Measurements from ENCODE around the gene EHBP1L1. TPM values are rescaled to one million over a fixed set of nuclear protein-coding genes. Genes with fewer than 3 reads are reported as not detected.

Gene EHBP1L1
- total and polyA plus RNA-seq, 2 of the 13 experiments (the other 11 are each of a cell fraction or from before 2014, with no cell fraction given), result 8.3 to 10.6 TPM

- TF ChIP-seq ZNF234 (CRISPR knock-in tag; conservative IDR thresholded peaks at IDR 0.05) (no peak), GZF1 (CRISPR knock-in tag; IDR thresholded peaks at IDR 0.05) (no peak), ATF4 (CRISPR knock-in tag; IDR thresholded peaks at IDR 0.05) (0 out of 4 replicates have a peak, but pooled peaks of 1 of the 2 experiments have one; percentile 29), BHLHE40 (IDR thresholded peaks at IDR 0.05; ENCODE audit: low read length) (no peak), ZFP82 (CRISPR knock-in tag; IDR thresholded peaks at IDR 0.05; ENCODE audit: borderline replicate concordance) (peak; percentile 81; the same call in 1 of the 2 replicates), ZNF138 (CRISPR knock-in tag; IDR thresholded peaks at IDR 0.05; ENCODE audit: low read depth) (peak; percentile 68; the same call in 1 of the 2 replicates), ZNF317 (CRISPR knock-in tag; IDR thresholded peaks at IDR 0.05) (0 out of 2 replicates have a peak, but pooled peaks have one; percentile 4), TEF (CRISPR knock-in tag; IDR thresholded peaks at IDR 0.05) (peak; percentile 27; the same call in 1 of the 2 replicates), ZNF672 (CRISPR knock-in tag; IDR thresholded peaks at IDR 0.05) (0 out of 2 replicates have a peak, but pooled peaks have one; percentile 51), CREB3 (CRISPR knock-in tag; IDR thresholded peaks at IDR 0.05) (peak; percentile 86; the same call in 1 of the 2 replicates), MLXIP (CRISPR knock-in tag; IDR thresholded peaks at IDR 0.05; ENCODE audit: borderline replicate concordance) (peak; percentile 33; the same call in 1 of the 2 replicates), ISL2 (CRISPR knock-in tag; IDR thresholded peaks at IDR 0.05) (peak; percentile 6; the same call in 1 of the 2 replicates), JUNB (CRISPR knock-in tag; IDR thresholded peaks at IDR 0.05; ENCODE audit: borderline replicate concordance) (0 out of 2 replicates have a peak, but pooled peaks have one; percentile 45), ZNF18 (CRISPR knock-in tag; IDR thresholded peaks at IDR 0.05; ENCODE audit: insufficient replicate concordance) (peak; percentile 65), ZNF232 (CRISPR knock-in tag; IDR thresholded peaks at IDR 0.05; ENCODE audit: borderline replicate concordance) (peak; percentile 42; the same call in 1 of the 2 replicates)
These were observed 6.5 kb upstream of the EHBP1L1 start (continued) for GRCh38 chr11:65569164-65569972.

Data from HepG2 (cell line).